NCI-H2029 (cell line): ENCODE data around the gene HACD2.

Experiments used
- DNase-seq: peaks from one replicate; lab custom pipeline; 2025; lab: John Stamatoyannopoulos, UW

HACD2 gene

GRCh38 chr3:123447416-123447748, 137.5 kb downstream of the HACD2 start:
- DNase-seq, result no peak

GRCh38 chr3:123446610-123447109, 138.2 kb downstream of the HACD2 start:
- no peak for DNase-seq

GRCh38 chr3:123446210-123446609, 138.6 kb downstream of the HACD2 start:
- DNase-seq, result no peak

- no peak for DNase-seq
Measured at GRCh38 chr3:123445702-123446101, 139.2 kb downstream of the HACD2 start.

- DNase-seq, result no peak
Measured at GRCh38 chr3:123444744-123445143, 140.1 kb downstream of the HACD2 start.

- DNase-seq, result no peak
Measured at GRCh38 chr3:123444023-123444422, 140.8 kb downstream of the HACD2 start.

- no peak for DNase-seq
Measured at GRCh38 chr3:123442908-123443307, 141.9 kb downstream of the HACD2 start.

- DNase-seq, result no peak
Measured at GRCh38 chr3:123442125-123442524, 142.7 kb downstream of the HACD2 start.
